ENCODE data around the gene GRAMD1B. TPM values are rescaled to one million over a fixed set of nuclear protein-coding genes. Genes with fewer than 3 reads are reported as not detected.

The GRAMD1B gene
- total RNA-seq, 5 donors from 2014 or later (not counting 1 experiment from before 2014, with no cell fraction given) = 8.6 to 15.6 (median 10.5) TPM

DNA sequence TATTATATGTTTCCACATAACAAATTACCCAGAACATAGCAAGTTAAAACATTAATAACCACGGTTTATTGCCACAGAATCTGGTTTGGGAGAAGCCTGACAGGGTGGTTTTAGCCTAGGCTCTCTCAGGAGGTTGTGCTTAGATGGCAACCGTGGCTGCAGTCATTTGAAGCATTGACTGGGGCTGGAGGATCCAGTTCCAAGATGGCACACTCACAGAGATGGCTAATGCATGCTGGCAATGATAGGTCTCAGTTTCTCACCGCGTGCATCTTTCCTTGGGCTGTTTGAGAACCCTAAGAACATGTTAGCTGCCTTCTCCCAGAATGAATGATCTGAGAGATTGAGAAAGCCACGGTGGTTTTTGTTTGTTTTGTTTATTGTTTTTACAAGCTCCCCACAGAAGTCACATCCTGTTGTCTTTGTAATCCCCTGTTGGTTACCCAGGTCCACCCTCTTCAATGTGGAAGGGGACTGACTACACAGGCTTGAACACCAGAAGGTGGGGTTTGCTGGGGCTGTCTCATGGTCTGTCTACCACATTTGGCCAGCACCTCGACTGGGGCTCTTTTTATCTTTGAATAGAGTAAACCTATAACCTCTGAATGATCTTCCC, 36.6 kb upstream of the GRAMD1B start:
- Mint-ChIP-seq H3K4me1 (no peaks in the 10 kb centered on the region), H3K27me3 (no peaks in the 10 kb centered on the region), H3K27ac (no peak overlapping the region), H3K4me3 (no peak overlapping the region), H3K36me3 (no peaks in the 10 kb centered on the region), H3K9me3 (no peaks in the 10 kb centered on the region)
- no peak for ATAC-seq (replicated peaks in 1 of 4)
- Histone ChIP-seq H3K27ac (ENCODE audit: low read length) (no peak overlapping the region), H3K36me3 (ENCODE audit: control insufficient read depth in 2 of 2, extremely low read depth in 1 of 2, insufficient read depth in 1 of 2, low read length in 1 of 2) (no peaks in the 10 kb centered on the region), H3K4me1 (ENCODE audit: control insufficient read depth in 1 of 2, extremely low read depth in 1 of 2, insufficient read depth in 2 of 2, low read length in 2 of 2) (no peaks in the 10 kb centered on the region), H3K9me3 (no peaks in the 10 kb centered on the region), H3K27me3 (replicated peaks in 1 of 2; ENCODE audit: control insufficient read depth in 2 of 2, extremely low read depth in 1 of 2, insufficient read depth in 2 of 2, low read length in 1 of 2) (no peaks in the 10 kb centered on the region), H3K4me3 (ENCODE audit: control insufficient read depth in 1 of 2, extremely low read depth in 1 of 2, low read length in 1 of 2) (no peak overlapping the region)
- no peak for DNase-seq
- ChIA-PET POLR2A (no interaction called here), CTCF (interaction anchor here in 1 of 2 donors (0.5 kb wide), 1 partner anchor 13 kb away, joined by 3 read pairs; no protein-coding TSS in a partner anchor)
- WGBS (ENCODE audit: insufficient coverage) = 74% methylated on average over 3 of the region's 6 CpGs

DNA sequence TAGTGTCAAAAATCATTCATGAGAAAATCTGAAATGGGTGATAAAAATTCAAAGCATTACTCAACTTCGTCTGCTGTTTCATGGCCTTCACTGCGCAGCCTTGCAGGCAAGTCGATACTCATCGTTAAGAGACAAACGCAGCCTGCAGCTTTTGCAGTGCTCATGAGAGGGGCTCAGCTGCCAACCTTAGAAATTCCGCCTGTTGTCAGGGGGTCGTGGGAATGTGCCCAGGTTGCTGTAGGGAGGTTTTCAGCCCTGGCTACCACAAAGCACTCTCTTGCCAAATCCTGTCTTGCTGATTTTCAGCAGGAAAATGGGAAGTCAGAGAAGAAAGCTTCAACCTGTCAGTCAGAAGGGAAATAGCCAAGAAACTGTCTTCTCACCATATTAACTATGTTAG, 25.4 kb upstream of the GRAMD1B start:
- ATAC-seq (replicated peaks in 1 of 4) (no peak), DNase-seq (no peak)
- H3K4me1 ChIP-seq (ENCODE audit: control insufficient read depth in 1 of 2, extremely low read depth in 1 of 2, insufficient read depth in 2 of 2, low read length in 2 of 2) = peaks cover 2 to 4% of the 10 kb centered on the region in 2 experiments
- no peaks in the 10 kb centered on the region for H3K36me3 ChIP-seq (ENCODE audit: control insufficient read depth in 2 of 2, extremely low read depth in 1 of 2, insufficient read depth in 1 of 2, low read length in 1 of 2)
- Mint-ChIP-seq H3K27ac (no peak overlapping the region), H3K9me3 (no peaks in the 10 kb centered on the region), H3K27me3 (peaks cover 2 to 4% of the 10 kb centered on the region in 2 donors), H3K4me3 (no peak overlapping the region), H3K36me3 (no peaks in the 10 kb centered on the region), H3K4me1 (peaks cover 0 to 4% (median 0%) of the 10 kb centered on the region in 3 donors)
- ChIA-PET CTCF (no interaction called here), POLR2A (no interaction called here)
- no peaks in the 10 kb centered on the region for H3K9me3 ChIP-seq
- peaks cover 0 to 7% of the 10 kb centered on the region in 2 experiments for H3K27me3 ChIP-seq (replicated peaks in 1 of 2; ENCODE audit: control insufficient read depth in 2 of 2, extremely low read depth in 1 of 2, insufficient read depth in 2 of 2, low read length in 1 of 2)
- no peak overlapping the region for H3K4me3 ChIP-seq (ENCODE audit: control insufficient read depth in 1 of 2, extremely low read depth in 1 of 2, low read length in 1 of 2)
- WGBS (ENCODE audit: insufficient coverage) = no CpG with 5 or more reads among the region's 7 CpGs
- no peak overlapping the region for H3K27ac ChIP-seq (ENCODE audit: low read length)

DNA sequence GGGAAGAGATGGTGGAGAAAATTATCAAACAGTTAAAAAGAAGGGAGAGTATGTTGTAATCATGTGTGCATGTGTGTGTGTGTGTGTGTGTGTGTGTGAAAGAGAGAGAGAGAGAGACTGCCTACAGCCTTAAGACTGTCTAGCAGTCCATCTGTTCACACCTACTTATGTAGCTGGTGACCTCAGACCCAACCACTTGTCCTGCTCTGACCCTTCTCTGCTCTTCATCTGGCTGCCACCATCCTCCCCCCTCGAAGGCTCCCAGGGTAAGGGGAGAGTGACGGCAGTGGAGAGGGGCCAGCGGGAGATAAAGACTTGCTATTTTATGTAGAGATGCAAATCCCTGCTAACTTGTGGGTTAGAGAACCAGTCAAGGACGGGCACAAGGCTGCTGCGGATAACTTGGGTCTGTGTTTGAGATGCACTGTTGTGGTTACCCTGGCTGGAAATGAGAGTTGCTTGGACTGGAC, 24.9 kb upstream of the GRAMD1B start:
- Mint-ChIP-seq H3K27ac (no peak overlapping the region), H3K36me3 (no peaks in the 10 kb centered on the region), H3K9me3 (no peaks in the 10 kb centered on the region), H3K4me1 (peaks cover 0 to 4% (median 0%) of the 10 kb centered on the region in 3 donors), H3K27me3 (peaks cover 2 to 4% of the 10 kb centered on the region in 2 donors), H3K4me3 (no peak overlapping the region)
- H3K9me3 ChIP-seq = no peaks in the 10 kb centered on the region
- ChIA-PET CTCF (interaction anchor here in 1 of 2 donors (5.1 kb wide), 1 partner anchor 74 kb away, joined by 138 read pairs; no protein-coding TSS in a partner anchor), POLR2A (no interaction called here)
- no peak for DNase-seq
- 95% methylated on average over 4 of the region's 5 CpGs for WGBS (ENCODE audit: insufficient coverage)
- peaks cover 2 to 4% of the 10 kb centered on the region in 2 experiments for H3K4me1 ChIP-seq (ENCODE audit: control insufficient read depth in 1 of 2, extremely low read depth in 1 of 2, insufficient read depth in 2 of 2, low read length in 2 of 2)
- H3K36me3 ChIP-seq (ENCODE audit: control insufficient read depth in 2 of 2, extremely low read depth in 1 of 2, insufficient read depth in 1 of 2, low read length in 1 of 2) = no peaks in the 10 kb centered on the region
- H3K27me3 ChIP-seq (replicated peaks in 1 of 2; ENCODE audit: control insufficient read depth in 2 of 2, extremely low read depth in 1 of 2, insufficient read depth in 2 of 2, low read length in 1 of 2) = peaks cover 0 to 7% of the 10 kb centered on the region in 2 experiments
- H3K4me3 ChIP-seq (ENCODE audit: control insufficient read depth in 1 of 2, extremely low read depth in 1 of 2, low read length in 1 of 2) = no peak overlapping the region
- ATAC-seq (replicated peaks in 1 of 4) = no peak
- no peak overlapping the region for H3K27ac ChIP-seq (ENCODE audit: low read length)

DNA sequence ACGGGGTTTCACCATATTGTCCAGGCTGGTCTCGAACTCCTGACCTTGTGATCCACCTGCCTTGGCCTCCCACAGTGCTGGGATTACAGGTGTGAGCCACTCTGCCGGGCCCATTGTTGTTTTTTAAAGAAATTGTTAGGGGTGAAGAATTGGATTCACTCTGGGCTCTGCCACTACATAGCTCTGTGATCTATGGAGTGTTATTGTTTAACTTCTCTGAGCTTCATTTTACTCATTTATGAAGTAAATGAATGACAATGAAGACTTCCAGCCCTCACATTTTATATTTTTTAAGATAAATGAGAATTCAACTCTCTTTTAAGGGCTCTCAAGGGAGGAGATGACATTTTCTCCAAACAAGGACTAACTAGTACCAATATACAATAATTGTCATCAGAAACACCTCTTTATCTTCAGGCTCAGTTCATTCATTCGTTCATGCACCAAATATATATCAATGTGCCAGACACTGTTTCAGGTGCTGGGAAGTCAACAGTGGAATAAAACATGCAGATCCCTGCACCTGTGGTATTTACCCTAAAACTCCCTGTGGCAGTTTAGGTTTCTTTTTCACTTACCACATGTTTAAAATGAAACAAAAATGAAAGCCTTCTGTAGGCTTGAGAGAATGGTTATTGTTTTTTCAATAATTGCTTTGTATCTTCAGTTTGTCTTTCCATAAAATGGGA, 23.5 kb upstream of the GRAMD1B start:
- Histone ChIP-seq H3K4me3 (ENCODE audit: control insufficient read depth in 1 of 2, extremely low read depth in 1 of 2, low read length in 1 of 2) (no peak overlapping the region), H3K9me3 (no peaks in the 10 kb centered on the region), H3K27ac (ENCODE audit: low read length) (no peak overlapping the region), H3K36me3 (ENCODE audit: control insufficient read depth in 2 of 2, extremely low read depth in 1 of 2, insufficient read depth in 1 of 2, low read length in 1 of 2) (no peaks in the 10 kb centered on the region), H3K27me3 (replicated peaks in 1 of 2; ENCODE audit: control insufficient read depth in 2 of 2, extremely low read depth in 1 of 2, insufficient read depth in 2 of 2, low read length in 1 of 2) (peaks cover 0 to 5% of the 10 kb centered on the region in 2 experiments), H3K4me1 (ENCODE audit: control insufficient read depth in 1 of 2, extremely low read depth in 1 of 2, insufficient read depth in 2 of 2, low read length in 2 of 2) (peaks cover 2 to 4% of the 10 kb centered on the region in 2 experiments)
- peaks cover 2 to 4% of the 10 kb centered on the region in 2 donors for H3K27me3 Mint-ChIP-seq
- no peaks in the 10 kb centered on the region for H3K9me3 Mint-ChIP-seq
- H3K27ac Mint-ChIP-seq = no peak overlapping the region
- no CpG with 5 or more reads among the region's 4 CpGs for WGBS (ENCODE audit: insufficient coverage)
- no peak for ATAC-seq (replicated peaks in 1 of 4)
- ChIA-PET POLR2A (no interaction called here), CTCF (interaction anchor here (0.5 to 5.1 kb wide), 18 partner anchors 10 to 322 kb away, joined by 3 to 138 read pairs (median 8); partner anchors contain the start of gene GRAMD1B (in 1 of the 2))
- DNase-seq = no peak
- H3K4me1 Mint-ChIP-seq = peaks cover 0 to 4% (median 0%) of the 10 kb centered on the region in 3 donors
- H3K4me3 Mint-ChIP-seq = no peak overlapping the region
- H3K36me3 Mint-ChIP-seq = no peaks in the 10 kb centered on the region

DNA sequence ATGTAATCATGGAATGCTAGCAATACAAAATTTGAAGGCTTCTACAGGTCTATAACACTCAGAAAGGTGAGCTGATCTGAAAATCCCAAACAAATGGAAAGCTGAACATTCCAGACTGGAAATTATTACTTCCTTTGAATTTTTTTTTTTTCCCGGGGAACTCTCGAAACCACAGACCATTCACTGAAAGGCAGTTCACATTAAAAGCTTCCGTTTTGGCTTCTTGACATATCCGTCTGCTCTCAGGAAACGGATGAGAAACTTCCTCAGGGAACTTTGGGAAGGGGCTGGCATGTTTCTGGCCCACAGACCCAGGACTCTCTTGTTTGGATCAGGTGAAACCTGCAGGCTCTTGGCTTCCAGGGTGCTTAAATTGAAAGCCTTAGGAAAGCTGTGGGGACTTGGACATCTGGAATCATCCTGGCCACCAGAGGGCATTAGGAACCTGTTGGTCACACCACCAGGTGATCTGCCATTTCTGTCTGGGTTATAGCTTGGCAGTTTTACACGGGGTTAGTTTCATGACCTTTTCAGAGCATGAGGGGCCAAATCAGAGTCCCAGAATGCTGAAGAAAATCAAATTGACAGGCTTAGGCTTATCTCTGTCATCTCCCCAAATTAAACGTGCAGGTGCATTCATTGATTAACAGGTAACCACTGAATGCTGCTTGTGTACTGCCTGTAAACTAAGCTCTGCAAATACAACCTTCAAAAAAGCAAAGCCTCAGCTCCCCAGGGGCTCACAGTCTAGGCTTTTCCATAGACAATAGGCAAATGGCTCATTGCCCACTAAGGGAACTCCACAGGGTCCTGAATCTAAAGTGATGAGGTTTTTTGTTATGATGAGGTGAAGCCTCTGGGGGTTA, 22.7 kb upstream of the GRAMD1B start:
- H3K27ac Mint-ChIP-seq = no peak overlapping the region
- Histone ChIP-seq H3K4me1 (ENCODE audit: control insufficient read depth in 1 of 2, extremely low read depth in 1 of 2, insufficient read depth in 2 of 2, low read length in 2 of 2) (peaks cover 2 to 4% of the 10 kb centered on the region in 2 experiments), H3K36me3 (ENCODE audit: control insufficient read depth in 2 of 2, extremely low read depth in 1 of 2, insufficient read depth in 1 of 2, low read length in 1 of 2) (no peaks in the 10 kb centered on the region), H3K27me3 (replicated peaks in 1 of 2; ENCODE audit: control insufficient read depth in 2 of 2, extremely low read depth in 1 of 2, insufficient read depth in 2 of 2, low read length in 1 of 2) (peaks cover 0 to 5% of the 10 kb centered on the region in 2 experiments), H3K4me3 (ENCODE audit: control insufficient read depth in 1 of 2, extremely low read depth in 1 of 2, low read length in 1 of 2) (no peak overlapping the region), H3K9me3 (no peaks in the 10 kb centered on the region), H3K27ac (ENCODE audit: low read length) (no peak overlapping the region)
- WGBS (ENCODE audit: insufficient coverage) = 20% methylated on average over 5 of the region's 7 CpGs
- H3K9me3 Mint-ChIP-seq = no peaks in the 10 kb centered on the region
- peak; percentile 14 to 85 (median 51) for DNase-seq
- H3K27me3 Mint-ChIP-seq = peaks cover 2 to 4% of the 10 kb centered on the region in 2 donors
- no peaks in the 10 kb centered on the region for H3K36me3 Mint-ChIP-seq
- peak; percentile 59 to 70 (median 66) for ATAC-seq (replicated peaks in 1 of 4)
- ChIA-PET POLR2A (interaction anchor here in 1 of 2 donors (0.8 kb wide), 1 partner anchor 71 kb away, joined by 3 read pairs; no protein-coding TSS in a partner anchor), CTCF (interaction anchor here (0.5 to 5.1 kb wide), 30 partner anchors 9 to 295 kb away, joined by 3 to 138 read pairs (median 4); partner anchors contain the start of gene GRAMD1B (in 1 of the 2))
- no peak overlapping the region for H3K4me3 Mint-ChIP-seq
- H3K4me1 Mint-ChIP-seq = peaks cover 0 to 4% (median 0%) of the 10 kb centered on the region in 3 donors

Measured in T-cell (primary cell).